Activated CD4-positive, alpha-beta T cell treated with anti-CD3 and anti-CD28 coated beads, Interleukin-2, amount 50 U/mL, for 16 hours (primary cell): ENCODE results near the gene CCNG1.
"Not testable (repeated sequence)": the region's sequence is repeated elsewhere in the genome, so short reads cannot be mapped to it uniquely, and the experiment has no call there.

ENCODE experiments used
- DNase-seq: peaks from one replicate; pipeline ENCODE4 v3.0.0-alpha.2; 2020

The CCNG1 gene

DNA sequence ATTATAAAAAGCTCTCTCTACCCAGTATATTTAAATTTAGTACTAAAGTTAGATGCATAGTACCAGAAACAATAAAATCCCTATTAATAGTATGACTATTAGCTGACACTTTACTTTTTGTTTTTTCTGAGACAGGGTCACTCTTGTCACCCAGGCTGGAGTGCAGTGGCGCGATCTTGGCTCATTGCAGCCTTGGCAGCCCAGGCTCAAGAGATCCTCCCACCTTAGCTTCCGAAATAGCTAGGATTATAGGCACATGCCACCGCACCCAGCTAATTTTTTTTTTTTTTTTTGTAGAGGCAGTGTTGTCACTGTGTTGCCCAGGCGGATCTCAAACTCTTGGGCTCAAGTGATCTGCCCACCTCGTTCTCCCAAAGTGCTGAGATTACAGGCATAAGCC is 8.0 kb downstream of the CCNG1 start:
- DNase-seq: no peak

DNA sequence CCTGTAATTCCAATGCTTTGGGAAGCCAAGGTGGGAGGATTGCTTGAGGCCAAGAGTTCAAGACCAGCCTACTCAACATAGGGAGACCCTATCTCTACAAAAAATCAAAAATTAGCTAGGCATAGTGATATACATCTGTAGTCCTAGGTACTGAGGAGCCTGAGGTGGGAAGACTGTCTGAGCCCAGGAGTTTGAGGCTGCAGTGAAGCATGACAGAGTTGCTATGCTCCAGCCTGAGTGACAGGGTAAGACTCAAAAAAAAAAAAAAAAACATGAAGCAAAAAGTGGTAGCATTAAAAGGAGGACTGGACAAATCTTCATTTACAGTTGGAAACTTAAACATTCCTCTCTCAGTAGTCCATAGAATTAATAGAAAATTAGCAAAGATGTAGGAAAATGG is 9.8 kb downstream of the CCNG1 start:
- no peak for DNase-seq

DNA sequence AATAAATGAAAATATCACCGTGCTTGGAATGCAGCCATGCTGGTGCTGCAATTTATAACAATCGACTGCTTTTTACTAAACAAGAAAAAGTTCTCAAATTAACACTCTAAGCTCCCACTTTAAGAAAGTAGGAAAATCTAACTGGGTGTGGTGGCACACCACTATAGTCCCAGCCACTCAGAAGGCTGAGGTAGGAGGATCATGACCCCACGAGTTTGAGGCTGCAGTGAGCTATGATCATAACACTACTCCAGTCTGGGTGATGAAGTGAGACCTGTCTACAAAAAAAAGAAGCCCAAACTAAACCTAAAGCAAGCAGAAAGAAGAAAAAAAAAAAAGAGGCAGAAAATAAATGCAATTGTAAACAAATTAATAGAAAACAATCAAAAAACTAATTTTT is 10.5 kb downstream of the CCNG1 start:
- no peak for DNase-seq

- no peak for DNase-seq
These were observed 11.1 kb downstream of the CCNG1 start for GRCh38 chr5:163448491-163448890.

GRCh38 chr5:163451489-163451888 is 14.1 kb downstream of the CCNG1 start:
- no peak for DNase-seq

DNA sequence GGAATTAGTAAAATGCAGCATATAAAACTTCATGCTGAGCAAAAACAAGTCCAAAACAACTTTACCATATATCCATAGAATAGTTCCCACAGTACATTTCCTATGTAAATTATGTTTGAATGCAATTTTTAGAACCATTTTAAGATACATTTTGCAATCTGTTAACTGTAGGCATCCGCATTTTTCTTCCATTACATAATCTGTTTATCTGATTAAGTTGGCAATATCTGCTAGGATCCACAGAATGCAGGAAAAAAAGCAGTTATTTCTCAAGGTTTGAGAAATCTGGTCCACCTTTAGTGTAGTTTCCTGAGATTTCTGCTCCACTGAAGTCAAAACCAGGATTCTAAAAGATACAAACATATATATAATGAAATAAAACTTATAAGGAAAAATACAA is 16.3 kb downstream of the CCNG1 start:
- DNase-seq: no peak

DNA sequence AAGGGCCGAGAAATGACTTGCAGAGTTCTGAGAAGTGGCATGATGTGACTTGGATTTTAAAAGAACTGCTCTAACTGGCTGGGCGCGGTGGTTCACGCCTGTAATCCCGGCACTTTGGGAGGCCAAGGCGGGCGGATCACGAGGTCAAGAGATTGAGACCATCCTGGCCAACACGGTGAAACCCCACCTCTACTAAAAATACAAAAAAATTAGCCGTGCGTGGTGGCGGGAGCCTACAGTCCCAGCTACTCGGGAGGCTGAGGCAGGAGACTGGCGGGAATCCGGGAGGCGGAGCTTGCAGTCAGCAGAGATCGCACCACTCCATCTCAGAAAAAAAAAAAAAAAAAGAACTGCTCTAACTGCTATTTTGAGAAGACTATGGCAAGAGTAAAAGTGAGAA is 18.0 kb downstream of the CCNG1 start:
- not testable (repeated sequence) for DNase-seq

DNA sequence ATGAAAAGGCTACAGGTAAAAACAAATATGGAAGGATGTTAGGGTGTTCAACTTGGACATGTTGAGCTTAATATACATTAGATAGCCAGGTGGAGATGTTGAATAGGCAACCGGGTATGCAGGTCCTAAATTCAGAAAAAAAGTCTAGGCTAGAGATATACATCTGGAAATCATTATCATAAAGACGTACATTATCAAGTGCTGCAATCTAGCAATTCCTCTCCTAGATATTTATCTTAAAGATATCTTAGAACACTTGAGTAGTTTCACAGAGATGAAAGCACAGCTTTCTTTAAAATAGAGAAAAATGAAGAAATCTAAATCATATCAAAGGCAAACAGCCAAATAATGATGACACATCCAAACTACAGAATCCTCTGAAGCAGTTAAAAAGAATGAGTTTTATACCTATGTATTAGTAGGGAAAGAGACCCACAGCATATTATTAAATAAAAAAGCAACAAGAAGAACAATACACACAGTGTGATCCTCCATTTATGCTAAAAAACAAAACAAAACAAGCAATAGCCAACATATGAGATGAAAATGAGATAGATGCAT is 18.7 kb downstream of the CCNG1 start:
- no peak for DNase-seq

GRCh38 chr5:163456840-163457239 is 19.4 kb downstream of the CCNG1 start:
- no peak for DNase-seq

- no peak for DNase-seq
These were observed 21.5 kb downstream of the CCNG1 start for GRCh38 chr5:163458778-163459385.

DNA sequence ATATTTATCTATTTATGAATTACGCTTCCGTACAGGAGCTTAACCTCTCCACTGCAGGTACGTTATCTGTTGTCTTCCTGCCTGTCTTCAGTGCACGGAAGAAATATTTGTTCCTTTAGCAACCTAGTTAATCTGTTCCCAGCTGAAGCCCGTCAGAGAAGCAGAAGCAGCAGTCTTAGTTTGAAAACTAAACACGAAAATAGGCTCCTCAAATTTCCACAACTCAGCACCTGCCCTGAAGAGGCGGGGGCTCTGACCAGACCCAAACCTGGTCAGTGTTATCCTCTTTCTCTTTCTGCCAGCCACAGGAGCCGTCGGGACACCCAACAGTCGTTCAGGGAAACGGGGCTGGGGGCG is 22.0 kb downstream of the CCNG1 start:
- peak; percentile 17 for DNase-seq

DNA sequence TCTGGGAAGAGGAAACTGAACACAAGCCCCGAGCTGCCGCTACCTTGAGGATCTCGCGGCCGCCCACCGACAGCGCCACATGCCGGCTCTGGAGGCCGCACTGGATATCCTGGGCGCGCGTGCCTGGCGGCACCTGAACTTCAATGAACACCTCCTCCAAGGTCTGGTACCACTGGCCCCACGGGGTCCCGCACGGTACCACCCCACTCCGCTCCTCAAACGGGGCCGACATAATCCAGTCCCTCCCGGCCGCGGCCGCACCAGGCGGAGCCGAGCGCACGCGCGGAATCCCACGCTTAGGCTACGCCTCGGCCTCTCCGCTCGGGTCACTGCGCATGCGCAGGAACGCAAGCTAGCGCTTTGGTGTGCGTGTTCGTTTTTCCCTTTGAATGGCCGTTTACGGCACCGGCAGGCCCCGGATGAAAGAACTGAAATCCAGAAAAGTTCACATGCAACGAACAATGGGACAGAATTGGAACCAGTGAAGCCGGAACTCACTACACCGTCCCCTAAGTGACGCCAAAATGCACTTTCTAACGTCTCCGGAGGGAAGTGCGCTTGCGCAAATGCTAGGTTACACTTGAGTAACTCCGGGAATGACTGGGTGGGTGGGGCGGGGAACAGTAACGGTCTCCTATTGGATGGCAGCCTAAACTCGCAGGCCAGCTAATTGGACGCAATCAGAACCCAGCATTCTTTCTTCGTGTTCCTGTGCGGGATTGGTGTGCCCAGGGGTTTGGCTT is 22.6 kb downstream of the CCNG1 start, which contains the start of gene NUDCD2:
Gene NUDCD2 (minus strand): TSS at position 284 of the 743 bp plus-strand sequence. CDS start 52 bp downstream, at position 232.
- DNase-seq: peak; percentile 98

DNA sequence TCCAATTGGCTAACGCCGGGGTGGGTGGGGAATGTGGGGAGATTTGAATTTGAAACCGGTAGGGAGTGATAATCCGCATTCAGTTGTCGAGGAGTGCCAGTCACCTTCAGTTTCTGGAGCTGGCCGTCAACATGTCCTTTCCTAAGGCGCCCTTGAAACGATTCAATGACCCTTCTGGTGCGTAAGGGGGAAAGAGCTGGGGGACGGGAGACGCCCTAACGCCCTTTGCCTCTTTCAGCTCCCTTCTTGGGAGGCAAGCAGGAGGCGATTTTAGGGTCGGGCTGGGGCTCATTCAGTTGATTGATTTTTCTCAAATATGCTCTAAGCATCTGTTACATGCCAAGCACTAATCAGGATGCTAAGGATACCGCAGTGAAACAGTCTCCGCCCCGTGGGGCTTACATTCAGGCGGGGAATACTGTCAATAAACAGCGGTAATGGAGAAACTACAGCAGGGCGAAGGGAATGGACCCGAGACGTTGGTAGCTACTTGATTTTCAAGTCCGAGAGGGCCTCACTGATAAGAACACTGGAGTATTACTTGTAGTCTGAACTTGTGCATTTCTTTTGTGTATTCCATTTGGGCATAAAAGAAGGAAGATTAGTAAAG is 23.3 kb downstream of the CCNG1 start, which contains the start of gene HMMR:
Gene HMMR (plus strand): TSS at position 71 of the 610 bp plus-strand sequence. CDS start 61 bp downstream, at position 132.
- no peak for DNase-seq

- DNase-seq: no peak
These were observed 25.7 kb downstream of the CCNG1 start for GRCh38 chr5:163463063-163463435.

DNA sequence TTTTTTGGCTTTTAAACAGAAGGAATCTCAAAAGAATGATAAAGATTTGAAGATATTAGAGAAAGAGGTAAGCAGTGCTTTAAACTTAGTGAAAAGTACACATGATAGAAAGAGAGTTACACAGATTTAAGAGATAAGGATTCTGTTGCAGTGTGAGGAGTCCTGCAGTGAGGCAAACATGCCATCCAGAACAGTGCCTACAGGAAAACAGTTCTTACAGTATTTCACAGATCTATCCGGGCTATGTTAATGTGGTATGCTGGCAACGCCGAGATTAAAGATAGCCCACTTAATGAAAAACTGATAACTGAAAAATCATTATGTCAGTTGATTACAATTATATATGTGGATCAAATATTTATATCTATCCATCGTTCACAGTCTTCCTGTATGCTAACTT is 30.3 kb downstream of the CCNG1 start:
- DNase-seq: no peak

DNA sequence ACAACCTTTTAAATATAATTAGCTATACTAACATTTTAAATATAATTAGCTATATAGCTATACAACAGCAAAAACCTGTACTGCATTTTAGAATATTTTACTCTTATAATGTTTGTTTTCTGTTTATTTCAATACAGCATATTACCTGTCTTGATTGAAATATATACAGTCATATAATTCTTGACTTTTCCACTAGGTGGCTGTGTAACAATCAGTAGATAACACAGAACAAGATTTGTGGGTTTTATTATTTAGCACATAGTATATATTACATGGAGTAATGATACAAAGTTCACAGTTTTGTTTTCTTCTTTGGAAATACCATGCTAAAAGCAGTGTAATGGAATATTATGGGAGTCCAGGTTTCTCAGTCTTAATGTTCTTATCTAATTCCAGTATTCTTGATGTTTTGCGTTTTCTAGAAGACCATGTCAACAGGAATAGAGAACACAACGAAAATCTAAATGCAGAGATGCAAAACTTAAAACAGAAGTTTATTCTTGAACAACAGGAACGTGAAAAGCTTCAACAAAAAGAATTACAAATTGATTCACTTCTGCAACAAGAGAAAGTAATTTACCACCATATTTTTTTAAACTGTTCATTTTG is 36.3 kb downstream of the CCNG1 start:
- DNase-seq: no peak

DNA sequence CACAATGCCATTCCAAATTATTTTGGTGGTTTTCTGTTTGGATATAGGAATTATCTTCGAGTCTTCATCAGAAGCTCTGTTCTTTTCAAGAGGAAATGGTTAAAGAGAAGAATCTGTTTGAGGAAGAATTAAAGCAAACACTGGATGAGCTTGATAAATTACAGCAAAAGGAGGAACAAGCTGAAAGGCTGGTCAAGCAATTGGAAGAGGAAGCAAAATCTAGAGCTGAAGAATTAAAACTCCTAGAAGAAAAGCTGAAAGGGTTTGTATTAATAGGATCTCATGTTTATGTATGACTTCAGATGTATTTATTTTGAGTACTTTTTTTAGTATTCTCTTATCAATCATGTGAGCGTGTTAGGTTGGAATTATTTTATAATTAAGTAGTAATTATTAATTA is 38.0 kb downstream of the CCNG1 start:
- no peak for DNase-seq

DNA sequence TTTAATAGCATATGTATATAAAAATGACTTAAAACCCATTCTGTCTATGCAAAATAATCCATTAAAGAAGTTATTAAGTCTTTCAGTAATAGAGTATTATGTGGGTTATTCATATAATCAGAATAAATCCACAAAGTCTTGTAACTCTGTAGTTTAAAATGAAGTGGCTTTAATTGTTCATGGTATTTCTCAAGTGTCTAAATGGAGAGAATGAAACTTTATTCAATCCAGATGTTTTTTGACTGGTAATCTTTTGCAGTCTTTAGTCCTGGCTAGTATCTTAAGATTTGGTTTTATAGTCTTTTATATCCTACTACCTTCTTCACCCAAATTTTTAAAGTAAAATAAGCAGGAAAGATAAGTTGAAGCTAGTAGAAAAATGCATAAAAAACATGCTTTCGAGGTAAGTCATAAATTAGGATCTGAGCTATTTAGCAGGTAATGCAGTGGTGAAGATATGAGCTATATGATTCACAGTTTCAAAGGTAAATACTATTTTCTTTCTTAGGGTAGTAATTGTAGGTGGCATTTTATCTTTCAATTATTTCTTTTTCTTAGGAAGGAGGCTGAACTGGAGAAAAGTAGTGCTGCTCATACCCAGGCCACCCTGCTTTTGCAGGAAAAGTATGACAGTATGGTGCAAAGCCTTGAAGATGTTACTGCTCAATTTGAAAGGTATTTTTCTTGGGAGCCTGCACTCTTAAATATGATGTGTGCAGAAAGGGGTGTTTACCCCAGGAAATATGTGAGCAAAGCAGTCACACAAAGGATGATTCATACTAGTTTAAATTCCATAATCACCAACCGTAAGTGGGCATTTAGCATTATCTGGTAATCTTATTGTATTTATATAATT is 41.0 kb downstream of the CCNG1 start:
- DNase-seq: no peak

DNA sequence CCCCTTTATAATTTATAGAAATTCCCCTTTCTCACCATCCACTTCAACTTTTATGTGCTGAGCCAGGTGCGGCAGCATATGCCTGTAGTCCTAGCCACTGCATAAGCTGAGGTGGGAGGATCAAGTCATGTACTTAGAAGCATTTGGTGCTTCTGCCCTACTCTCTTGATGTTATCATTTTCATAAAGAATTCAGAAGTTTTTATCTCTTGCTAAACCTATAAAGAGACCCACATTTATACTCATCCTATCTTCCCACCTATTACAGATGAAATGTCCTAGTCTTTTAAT is 41.5 kb downstream of the CCNG1 start:
- DNase-seq: no peak

- no peak for DNase-seq
These were observed 51.8 kb downstream of the CCNG1 start for GRCh38 chr5:163489055-163489744.

DNA sequence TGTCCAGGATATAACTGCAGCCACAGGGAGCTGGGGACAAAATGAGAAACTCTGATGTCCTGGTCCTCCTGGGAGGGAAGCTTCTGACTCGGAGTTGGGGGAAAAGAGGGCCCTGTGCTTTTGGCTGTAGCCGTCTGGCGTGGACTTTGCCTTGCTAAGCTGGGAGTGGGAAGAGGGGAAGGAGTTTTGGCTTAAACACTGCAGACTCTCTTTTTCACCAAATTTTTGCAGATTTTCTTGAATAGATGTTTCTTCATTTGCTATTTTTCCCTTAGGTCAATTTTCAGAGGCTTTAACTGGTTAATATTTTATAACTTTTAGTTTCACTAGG is 52.3 kb downstream of the CCNG1 start:
- no peak for DNase-seq
